ENCODE data around the gene GNG12.

DNA sequence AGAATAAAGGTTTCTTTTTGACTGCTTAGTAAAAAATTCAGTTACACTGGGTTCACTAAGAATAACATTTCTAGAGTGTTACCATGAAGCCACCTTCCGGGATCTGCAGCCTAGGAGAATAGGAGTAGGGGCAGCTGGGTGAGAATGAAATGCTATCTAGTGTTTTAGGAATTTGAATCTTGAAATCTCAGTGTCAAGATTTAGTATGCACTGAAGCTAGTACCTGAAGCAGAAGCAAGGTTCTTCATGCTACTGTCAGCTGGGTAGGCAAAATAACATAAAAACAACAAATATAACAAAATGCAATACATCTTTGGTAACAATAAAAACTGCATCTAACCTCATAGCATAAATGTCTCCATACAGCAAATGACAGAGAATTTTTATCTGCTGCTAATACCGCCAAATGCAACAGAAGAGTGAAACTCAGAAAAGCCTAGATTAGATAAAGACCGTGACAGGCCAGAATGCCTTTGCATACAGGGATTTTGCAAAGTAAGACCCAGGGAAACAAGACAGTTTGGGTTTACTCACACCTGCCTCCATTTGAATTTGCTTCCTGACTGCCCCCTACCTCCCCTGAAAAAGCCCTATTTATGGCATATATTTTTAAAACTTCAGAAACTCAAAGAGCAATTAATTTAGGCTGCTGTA lies 90.1 kb downstream of the GNG12 start:
- TF ChIP-seq TAF1 (IDR thresholded peaks at IDR 0.05; ENCODE audit: low read depth, low read length) (no peak), POU2F2 (IDR thresholded peaks at IDR 0.05; ENCODE audit: low read depth, low read length) (no peak), POLR2A (IDR thresholded peaks at IDR 0.05; ENCODE audit: low read depth, low read length) (no peak), PAX5 (IDR thresholded peaks at IDR 0.05; ENCODE audit: insufficient read depth, low read length, severe bottlenecking) (no peak)

Measured in GM12891 (cell line).